HTR-8/SVneo (cell line): ENCODE results near the gene EPS8.

Source experiments
- DNase-seq: peaks from one replicate; pipeline ENCODE4 v3.0.0; 2011; ENCODE audit warnings: low spot score, mixed read lengths; ENCODE audit not compliant: insufficient read length
- FAIRE-seq: peaks from 2 replicates; lab custom pipeline; 2011; peaks lifted over from hg19 to GRCh38; lab: Jason Lieb, UNC

EPS8 gene

DNA sequence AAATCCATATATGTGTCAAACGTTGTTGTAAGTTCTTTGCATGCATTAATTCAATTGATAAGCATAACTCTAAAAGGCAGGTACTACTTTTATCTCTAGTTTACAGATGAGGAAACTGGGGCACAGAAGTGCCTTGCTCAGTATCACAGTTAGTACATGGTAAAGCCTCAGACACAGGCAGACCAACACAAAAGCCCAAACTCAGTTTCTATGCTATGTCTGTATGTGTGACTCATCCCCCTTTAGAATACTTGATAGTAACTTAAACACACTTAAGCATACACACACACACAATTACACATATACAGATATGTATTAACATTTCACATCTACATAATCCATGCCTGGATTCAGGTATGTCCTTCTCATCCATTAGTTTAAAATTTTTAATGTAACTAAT is 88.0 kb downstream of the EPS8 start:
- no peak for FAIRE-seq
- no peak for DNase-seq

DNA sequence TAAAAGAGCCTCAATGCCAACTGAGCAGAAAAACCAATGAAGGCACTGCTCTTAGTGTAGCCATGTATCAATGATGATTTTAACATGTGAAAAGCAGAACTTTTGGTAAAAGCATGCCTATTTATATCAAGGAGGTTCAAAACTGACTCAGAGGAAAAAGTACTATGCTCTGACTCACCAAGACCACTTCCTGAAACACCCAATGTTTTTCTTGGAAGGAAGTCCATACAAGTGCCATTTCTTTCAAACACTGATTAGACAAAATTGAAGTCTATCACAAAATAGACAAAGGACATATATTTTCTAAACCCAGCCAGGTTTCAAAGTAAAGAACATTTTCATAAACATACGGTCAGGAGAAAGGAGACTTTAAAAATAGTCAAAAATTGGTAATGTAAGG is 88.6 kb downstream of the EPS8 start:
- peak; percentile 25 for DNase-seq
- no peak for FAIRE-seq

DNA sequence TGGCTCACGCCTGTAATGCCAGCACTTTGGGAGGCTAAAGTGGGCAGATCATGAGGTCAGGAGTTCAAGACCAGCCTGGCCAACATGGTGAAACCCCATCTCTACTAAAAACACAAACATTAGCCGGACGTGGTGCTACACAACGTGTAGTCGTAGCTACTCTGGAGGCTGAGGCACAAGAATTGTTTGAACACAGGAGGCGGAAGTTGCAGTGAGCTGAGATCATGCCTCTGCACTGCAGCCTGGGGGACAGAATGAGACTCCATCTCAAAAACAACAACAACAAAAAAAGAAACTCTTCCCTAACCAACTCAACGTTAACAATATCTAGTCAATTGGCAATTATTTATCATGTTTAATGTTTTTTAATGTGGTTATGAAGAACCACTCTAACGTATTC is 89.3 kb downstream of the EPS8 start:
- DNase-seq = no peak
- no peak for FAIRE-seq

DNA sequence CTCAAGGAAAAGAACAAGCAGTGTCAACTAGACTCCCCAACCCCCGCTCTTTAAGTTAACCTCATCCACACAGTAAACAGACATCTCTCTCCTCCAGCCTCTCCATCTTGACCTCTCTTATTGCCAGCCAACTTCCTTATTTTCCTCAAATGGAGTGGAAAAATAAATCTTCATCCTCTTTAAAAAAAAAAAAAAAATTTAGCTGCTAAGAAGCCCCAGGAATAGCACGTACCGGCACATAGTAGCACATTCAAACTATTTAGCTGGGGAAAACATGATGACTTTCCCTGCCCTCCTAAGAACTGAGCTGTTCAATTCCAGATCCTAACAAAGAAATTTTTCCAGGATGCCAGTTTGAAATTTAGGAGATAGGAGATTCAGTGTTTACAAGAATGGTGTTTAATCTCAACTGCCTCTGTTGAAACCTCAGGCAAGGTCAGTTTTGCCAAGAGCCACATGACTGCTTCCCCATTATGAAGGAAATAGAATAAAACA is 90.8 kb downstream of the EPS8 start:
- FAIRE-seq (no peak), DNase-seq (no peak)

DNA sequence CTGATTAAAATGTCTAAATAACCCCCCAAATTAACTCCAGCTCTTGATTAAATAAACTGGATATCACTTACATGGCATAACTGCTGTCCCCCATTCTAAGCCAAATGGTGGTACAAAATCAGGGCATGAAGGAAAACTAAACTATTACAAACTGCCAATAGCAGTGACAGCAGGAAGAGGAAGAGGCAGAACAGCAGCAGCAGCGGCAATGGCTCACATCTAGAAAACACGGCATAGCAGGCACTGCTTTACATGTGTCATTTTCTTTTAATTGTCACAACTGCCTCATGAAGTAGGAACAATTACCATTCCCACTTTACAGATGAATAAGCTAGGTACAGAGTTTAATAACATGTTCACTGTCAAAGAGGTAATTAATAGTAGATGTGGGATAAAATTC is 92.0 kb downstream of the EPS8 start:
- no peak for FAIRE-seq

DNA sequence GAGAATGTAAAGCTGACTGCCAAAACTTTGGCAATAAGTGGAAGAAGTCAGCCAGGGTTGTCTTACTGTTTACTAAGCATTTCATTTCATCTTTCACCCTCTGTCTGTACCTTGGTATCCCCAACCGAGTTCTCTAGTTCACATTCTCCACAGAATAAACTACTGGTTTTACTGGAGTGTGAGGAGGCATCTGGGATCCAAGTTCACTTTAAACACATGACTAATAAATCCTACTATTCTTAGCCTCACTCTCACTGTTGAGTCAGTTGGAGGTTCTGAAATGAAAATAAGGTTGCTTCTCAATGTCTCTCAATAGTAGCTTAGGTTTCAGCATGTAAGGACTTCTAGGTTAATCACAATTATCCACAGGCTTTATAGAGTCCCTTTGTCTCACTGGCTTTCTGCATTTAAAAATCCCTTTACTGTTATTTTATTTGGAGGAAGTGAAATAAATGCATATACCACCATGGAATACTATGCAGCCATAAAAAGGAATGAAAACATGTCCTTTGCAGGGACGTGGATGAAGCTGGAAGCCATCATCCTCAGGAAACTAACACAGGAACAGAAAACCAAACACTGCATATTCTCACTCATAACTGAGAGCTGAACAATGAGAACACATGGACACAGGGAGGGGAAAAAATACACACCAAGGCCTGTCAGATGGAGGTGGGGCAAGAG is 95.8 kb downstream of the EPS8 start:
- FAIRE-seq (no peak), DNase-seq (no peak)

More for the DNA sequence above, 92.0 kb downstream of the EPS8 start:
- DNase-seq = no peak

DNA sequence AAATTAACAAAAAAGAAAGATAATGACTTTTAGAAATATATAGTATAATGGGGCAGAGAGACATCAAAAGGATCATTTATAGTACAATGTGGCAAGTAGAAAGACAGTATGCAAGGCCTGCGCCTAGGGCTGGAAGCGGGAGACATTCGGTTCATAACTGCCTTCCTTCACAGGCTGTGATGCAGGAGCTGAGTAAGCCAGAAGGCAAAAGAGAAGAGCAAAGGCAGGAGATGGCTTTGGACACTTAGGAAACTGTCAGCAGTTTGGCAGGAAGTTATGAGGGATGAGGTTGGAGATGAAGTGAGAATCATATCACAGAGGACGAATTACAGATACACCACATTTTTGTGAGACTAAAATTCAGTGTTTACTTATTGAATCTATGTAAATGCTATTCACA is 97.8 kb downstream of the EPS8 start:
- no peak for DNase-seq
- no peak for FAIRE-seq

DNA sequence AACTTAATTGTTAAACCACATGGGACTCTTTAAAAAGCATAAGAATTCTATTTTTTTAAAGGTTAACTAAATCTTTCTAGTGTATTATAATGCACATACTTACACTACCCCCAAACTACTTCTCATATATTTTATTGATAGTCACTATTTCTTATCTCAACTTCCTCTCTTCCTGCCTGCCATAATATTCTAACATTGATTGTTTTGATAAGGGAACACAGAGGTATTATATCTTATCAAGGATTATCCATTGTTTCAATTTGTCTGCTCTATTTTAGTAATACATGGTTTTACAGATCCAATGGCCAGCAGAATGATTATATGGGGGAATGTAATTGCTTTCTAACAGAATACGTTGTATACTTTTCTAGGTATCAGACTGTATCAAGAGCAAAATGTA is 98.9 kb downstream of the EPS8 start:
- no peak for DNase-seq
- no peak for FAIRE-seq

DNA sequence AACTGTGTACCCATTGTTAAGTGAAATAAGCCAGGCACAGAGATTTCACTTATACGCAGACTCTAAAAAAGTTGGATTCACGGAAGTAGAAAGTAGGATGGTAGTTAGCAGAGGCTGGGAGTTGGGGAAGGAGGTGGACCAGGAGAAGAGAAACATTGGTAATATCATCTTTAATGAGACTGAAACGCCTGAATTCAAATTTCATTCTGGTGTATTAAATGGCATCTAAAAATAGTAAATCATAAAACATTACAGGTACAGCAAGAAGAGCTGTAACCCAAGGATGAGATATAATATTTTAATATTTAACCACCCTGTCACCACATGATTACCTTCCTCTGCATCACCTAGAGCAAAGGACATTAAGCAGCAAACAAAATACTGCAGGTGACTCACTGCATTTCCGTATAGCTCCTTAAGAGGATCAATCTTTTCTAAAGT is 99.4 kb downstream of the EPS8 start:
- FAIRE-seq (no peak), DNase-seq (no peak)

DNA sequence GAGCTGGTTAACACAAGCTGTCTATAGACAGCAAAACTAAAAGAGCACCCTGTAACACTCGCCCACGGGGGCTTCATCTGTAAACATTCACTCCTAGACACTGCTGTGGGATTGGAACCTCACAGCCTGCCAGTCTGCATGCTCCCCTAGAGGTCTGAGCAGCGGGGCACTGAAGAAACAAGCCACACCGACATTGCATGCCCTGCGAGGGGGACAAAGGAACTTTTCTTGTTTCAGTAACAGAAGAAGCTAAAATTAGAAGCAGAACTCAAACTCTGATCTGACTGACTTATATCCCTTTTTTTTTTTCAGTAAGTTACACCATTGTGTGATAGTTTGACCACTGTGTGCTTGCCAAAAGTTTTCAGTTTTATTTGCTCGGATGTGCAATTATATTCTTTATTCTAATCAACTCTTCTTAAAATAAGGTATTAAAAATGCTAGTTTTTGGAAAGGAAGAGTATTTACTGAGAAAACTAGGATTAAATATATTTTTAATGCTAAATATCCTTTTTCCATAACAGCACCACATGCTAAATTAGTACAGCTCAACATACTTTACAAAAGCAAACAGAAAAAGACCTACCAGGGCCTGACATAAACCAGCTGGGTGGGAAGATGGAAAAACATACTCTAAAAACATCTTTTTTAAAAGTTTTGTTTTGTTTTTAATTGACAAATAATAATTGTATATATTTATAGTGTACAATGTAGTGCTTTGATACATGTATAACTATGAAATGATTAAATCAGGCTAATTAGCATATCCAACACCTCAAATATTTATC is 100.2 kb downstream of the EPS8 start:
- DNase-seq = no peak
- FAIRE-seq = no peak

DNA sequence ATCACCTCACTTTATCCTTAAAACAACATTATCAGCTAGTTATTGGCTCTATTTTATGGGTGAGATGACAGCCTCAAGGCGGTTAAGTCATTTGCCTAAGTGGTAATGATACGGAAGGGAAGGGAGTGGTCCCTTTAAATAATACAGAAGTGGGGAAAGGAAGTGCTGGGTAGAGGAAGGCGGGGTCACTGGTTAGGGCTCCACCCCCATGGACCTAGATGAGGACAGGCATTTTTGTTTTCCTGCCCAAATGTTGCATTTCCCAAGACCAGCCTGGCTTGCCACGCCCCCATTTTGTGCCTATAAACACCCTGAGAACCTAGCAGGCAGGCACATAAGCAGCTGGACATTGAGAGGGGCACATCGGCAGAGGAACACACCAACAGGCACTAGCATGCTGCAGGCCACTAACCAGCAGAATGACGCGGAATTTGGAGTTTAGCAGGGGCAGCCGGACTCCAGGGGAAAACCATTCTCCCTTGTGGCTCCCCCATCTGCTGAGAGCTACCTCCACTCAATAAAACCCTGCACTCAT is 100.9 kb downstream of the EPS8 start:
- no peak for FAIRE-seq
- DNase-seq = no peak

DNA sequence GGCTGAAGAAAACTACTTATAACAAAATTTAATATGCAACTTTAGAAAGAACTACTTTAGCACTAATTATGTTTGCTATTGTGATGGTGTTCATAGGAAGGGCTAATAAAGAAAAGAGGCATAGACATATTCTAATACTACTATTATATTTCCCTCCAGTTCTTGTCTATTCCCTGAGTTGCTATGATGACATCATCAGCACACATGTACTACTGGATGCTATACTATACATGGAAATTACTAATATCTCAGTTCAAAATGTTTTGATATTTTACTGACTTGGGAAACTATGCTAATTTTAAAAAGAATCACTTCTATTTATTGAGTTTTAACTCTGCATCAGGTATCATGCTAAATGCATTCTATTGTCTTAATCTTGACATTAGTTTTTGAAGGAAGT is 101.6 kb downstream of the EPS8 start:
- FAIRE-seq = no peak
- DNase-seq = no peak

DNA sequence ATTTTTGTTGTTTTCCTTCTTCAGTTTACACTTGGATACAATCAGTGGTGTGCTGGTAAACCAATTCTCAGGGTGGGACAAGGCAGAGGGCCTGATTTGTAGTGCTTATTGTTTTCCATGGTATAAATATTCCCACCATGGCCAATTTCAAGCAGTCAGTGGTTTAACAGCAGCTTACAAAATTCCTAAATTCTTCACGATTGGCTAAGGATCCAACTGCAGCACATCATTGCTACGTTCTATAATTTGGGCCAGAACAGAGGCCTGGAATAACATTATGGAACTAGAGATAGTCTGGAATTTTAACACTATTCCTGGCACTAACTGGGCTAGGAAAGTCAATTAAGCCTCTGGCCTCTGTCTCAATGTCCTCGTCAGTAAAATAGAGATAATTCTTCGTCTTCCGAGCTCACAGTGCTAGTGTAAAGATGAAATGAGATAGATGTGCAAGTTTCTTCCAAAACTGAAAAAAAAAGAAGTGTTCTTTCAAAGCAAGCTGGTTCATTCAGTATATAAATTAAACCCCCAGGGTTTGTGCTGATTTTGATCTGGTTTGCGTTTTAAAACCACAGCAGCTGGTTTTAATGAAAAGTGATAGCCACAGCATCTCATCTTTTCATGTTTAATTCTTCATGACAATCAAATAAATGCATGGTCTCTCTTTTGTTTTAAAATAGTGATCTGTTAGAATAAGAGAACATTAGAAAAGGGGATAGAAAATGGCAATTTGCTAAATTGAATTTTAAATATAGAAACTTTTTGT is 104.1 kb downstream of the EPS8 start:
- DNase-seq = no peak
- no peak for FAIRE-seq

DNA sequence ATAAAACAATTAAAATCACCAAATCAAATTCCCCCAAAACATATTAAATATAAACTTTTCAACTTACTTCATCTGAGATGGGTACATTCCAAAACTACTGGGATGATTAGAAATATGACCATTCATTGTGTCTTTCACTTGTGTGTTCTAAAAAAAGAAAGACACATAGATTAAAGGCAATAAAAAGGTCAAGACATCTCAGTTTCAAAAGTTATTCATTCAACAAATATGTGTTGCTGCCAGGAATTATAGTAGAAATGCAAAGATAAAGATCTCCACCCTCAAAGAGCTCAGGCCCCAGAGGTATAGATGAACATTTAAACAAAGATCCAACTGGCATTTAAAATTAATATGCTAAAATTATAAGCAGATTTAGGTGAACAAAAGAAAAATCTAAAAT is 106.4 kb downstream of the EPS8 start:
- FAIRE-seq (no peak), DNase-seq (no peak)

DNA sequence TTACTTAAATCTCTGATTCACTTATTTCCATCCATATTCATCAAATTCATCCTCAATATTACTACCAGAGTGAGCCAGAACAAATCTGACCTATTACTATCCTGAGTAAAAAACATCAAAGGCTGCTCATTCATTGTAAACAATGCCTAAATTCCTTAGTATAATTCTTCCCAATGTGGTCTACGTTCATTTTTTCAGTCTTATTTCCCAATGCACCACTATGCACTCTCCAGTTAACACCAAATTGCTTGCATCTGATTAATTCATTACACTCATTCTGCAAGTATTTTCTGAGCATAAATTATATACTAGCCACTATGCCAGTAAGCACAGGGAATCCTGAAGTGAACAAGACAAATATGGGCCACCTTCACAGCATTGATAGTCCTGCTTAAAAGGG is 110.0 kb downstream of the EPS8 start:
- FAIRE-seq (no peak), DNase-seq (no peak)

DNA sequence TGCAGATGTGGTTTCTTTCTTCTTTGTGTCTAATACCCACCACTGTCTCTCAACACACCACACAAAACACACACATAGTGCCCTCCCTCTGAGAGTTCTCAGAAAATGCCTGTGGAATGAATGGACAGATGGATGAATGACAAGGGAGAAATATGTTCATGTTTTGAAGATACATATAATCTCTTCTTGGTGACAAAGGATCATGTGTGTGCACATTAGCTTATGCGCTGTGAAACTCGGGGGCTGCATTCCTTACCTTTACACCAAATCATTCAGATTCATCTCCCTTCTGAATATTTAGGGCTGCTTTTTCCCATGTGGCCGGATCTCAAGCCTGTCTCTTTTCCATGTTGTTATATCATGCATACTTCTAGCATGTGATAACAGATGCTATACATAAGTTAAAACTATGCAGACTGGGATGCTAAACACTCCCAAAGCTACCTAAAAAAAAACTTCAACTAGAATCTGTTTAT is 111.4 kb downstream of the EPS8 start:
- DNase-seq (no peak), FAIRE-seq (no peak)

DNA sequence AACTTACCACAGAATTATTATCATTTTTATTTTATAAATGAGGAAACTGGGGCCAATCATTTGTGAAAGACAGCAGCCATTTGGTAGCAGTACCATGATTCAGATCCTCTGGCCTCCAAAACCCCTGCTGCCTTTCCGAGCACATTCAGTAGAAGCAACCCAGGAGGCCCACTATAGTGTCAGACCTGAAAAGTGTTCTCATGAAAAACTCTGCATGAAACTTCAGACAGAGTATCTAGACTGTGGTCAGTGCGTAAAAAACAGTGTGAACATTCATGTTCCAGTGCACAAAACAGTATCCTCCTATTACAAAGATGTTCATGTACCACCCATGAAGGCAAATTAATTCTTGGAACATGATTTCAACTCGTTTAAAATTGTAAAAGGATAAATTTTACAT is 112.0 kb downstream of the EPS8 start:
- no peak for FAIRE-seq

DNA sequence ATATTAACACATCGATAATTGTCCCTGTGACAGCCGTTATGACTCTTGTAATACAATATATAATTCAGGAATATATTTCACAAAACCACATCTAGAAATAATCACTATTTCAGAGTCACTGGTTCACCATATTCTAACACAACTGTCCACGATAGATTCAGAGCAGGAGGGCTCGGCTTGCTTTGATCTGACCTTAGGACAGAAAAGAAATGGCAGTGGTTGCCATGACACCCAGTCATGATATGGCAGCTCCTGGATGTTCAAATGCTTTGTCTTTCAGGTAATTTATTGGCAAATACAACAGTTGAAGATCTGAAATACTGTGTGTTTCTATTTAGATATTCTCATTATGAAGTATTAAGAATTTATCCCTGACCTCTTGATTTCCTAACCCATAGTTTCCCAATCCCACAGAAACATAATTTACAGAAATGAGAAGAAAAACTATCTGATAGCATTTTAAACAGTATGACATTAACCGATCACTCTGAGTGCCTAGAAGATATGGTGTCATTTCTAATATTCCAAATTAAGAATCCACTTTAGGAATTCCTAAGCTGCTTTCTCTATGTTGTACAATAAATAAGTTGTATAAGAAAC is 116.4 kb downstream of the EPS8 start:
- DNase-seq (no peak), FAIRE-seq (no peak)

More for the DNA sequence above, 112.0 kb downstream of the EPS8 start:
- DNase-seq = no peak

DNA sequence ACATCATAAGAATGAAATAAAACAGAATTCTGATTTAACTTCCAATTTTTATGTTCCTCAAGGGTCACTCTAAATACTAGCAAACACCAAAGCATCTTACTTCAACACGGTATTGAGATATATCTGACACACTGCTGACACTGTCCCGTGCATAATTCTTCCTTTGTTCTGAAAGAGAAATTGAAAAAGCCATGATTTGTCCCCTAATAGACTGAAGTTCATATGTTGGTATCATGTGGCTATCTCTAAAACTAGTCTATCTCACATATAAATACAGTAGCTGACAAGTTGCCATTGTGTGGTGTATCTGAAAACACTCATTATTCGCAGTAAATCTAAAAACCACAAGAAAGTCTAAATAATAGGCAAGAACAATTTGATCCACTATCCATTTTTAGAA is 118.4 kb downstream of the EPS8 start:
- DNase-seq = no peak
- FAIRE-seq = no peak

DNA sequence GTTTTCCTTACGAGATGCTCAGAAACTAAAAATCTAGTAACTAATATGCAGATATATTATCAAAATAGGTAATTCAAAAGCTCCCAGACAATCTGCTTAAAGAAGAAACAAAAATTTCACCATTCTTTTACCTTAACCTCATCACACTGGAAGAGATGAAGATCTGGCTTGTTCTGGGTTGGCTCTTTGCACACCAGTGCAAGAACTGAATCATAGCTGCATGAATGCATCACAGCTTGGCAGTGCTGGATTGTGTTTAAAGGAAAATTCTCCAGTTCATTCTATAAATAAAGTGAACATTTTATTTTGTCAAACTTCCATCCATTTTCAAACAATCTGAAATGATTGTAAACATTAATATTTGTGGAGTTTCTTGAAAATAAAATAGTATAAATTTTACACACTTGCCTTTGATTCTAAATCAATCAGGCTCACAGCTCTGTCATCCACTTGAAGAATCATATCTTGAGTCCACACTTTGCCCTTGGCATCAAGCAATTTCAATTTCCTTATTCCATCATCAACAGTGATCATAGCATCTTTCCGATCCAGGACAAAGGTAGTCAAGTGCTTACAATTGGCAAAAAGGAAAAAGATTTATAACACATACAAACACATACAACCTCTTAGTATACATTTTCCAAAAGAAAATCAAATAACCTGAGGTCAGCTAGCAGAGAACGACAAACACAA is 119.8 kb downstream of the EPS8 start:
- no peak for DNase-seq

More for the DNA sequence above, 119.8 kb downstream of the EPS8 start:
- FAIRE-seq = no peak
